22Rv1 (cell line): Measurements from ENCODE around the gene SRPX2.

Experiments used
- ZFX ChIP-seq: fragments of 450-650 bp; IDR thresholded peaks from 2 replicates; pipeline ENCODE4 v1.6.1; 2017; ENCODE audit warnings: antibody characterized with exemption, borderline replicate concordance
- TF ChIP-seq, protein P1 (sequence below): fragments of 450-650 bp; IDR thresholded peaks from 2 replicates; pipeline ENCODE4 v1.5.1; 2017; ENCODE audit warnings: mild to moderate bottlenecking

DNA sequence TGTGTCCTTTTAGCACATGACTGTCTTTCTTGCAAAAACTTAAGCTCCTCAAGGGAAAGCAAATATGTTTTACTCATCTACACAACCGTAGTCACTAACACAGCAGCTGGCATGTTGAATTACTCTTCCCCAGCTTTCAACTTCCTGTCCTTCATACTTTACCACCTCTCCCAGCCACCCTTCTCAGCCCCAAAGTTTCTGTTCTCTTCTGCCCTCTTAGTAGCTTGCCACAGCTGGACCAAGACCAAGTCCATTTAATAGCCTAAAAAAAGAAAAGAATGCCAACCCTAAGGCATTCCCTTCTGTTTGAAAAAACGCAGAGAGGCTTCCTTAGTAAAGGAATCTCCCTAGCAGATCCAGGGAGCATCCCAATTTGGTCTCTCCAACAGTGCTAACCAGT, 36.8 kb downstream of the SRPX2 start:
- TF ChIP-seq, protein P1, sequence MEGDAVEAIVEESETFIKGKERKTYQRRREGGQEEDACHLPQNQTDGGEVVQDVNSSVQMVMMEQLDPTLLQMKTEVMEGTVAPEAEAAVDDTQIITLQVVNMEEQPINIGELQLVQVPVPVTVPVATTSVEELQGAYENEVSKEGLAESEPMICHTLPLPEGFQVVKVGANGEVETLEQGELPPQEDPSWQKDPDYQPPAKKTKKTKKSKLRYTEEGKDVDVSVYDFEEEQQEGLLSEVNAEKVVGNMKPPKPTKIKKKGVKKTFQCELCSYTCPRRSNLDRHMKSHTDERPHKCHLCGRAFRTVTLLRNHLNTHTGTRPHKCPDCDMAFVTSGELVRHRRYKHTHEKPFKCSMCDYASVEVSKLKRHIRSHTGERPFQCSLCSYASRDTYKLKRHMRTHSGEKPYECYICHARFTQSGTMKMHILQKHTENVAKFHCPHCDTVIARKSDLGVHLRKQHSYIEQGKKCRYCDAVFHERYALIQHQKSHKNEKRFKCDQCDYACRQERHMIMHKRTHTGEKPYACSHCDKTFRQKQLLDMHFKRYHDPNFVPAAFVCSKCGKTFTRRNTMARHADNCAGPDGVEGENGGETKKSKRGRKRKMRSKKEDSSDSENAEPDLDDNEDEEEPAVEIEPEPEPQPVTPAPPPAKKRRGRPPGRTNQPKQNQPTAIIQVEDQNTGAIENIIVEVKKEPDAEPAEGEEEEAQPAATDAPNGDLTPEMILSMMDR: no peak
- no peak for TF ChIP-seq ZFX
